Stimulated activated CD4-positive, alpha-beta T cell treated with anti-CD3 and anti-CD28 coated beads, Interleukin-1b, Interleukin-23, amount 100 ng/mL, for 48 hours (primary cell): ENCODE data around the gene ZNF230.

Source experiments
- DNase-seq: peaks from one replicate; pipeline ENCODE4 v3.0.0-alpha.2; 2020

ZNF230 gene

DNA sequence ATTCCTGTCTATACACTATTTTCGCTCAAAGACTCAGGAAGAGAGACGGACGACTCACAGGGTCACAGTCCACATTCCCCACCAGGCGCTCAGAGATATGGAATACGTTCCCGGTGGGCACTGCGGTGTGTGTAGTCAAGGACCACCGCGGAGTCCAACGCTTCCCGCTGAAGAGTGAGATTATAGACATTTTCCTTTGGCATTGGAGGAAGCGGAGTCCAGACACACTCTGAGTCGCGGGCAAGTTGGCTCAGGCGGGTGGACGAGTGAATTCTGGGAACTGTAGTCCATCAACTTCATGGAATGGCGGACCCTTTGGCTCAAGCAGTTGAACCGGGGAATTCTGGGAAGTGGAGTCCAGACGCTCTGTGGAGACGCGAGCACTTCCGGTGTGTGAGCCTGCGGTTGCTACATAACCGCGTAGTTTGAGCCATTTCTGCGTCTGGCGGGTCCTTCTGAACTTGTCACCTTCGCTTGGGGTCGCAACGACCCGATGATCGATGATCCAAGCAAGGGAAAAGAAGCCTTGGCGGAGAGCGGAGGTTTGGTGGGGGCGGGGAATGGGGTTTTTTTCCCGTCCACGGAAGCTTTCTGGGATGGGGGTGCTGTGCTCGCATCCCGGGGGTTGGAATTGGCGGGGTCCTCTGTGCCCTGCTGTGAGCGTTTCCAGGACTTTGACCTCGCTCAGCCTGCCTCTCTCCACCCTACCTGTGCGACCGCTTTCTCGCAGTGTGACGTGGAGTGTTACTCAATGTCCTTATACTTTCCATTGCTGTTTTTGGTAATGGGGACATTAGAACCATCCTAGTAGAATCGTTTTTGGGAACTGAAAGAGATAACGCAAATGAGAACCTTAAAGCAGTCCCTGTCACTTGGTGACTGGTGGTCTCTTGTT, at the start of gene ZNF230:
Gene ZNF230, plus strand, starts transcription at position 392 of the 895 bp plus-strand sequence. CDS start 4,122 bp downstream, outside the sequence.
- peak; percentile 87 for DNase-seq

- DNase-seq: no peak
Observed at GRCh38 chr19:43956827-43957226, 45.9 kb upstream of the ZNF230 start.

DNA sequence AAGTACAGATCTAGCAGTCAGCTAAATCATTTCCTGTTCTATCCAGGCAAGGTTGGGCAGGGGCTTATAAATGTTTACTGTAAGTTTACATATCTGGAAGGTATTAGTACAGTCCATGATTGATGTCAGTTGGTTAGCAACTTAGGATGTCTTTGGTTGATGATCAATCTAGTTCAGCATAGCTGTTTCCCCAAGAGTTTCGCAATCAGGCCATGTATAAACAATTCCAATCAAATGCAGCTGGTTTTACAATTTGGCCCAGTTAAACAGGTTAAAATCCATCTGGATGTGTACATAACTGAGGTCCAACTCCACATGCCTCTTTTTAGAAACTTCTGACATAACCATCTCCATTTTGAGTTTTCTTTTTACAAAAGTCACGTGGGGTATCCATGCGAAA, 44.9 kb upstream of the ZNF230 start:
- DNase-seq: no peak

DNA sequence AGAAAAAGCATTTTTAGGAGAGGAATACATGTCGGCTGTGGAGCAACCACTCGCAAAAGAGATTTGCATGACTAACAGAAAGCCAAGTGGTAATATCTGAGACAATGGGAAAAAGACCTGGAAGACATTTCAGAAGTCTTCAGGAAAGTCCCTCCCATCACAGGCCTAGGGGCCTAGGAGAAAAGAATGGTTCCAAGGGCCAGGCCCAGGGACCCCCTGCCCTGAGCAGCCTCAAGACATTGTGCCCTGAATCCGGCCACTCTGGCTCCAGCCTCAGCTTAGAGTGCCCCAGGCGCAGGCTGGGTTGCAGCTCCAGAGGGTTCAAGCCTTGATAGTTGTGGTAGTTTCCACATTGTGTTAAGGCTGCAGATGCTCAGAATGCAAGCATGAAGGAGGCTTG, 42.3 kb upstream of the ZNF230 start:
- no peak for DNase-seq

DNA sequence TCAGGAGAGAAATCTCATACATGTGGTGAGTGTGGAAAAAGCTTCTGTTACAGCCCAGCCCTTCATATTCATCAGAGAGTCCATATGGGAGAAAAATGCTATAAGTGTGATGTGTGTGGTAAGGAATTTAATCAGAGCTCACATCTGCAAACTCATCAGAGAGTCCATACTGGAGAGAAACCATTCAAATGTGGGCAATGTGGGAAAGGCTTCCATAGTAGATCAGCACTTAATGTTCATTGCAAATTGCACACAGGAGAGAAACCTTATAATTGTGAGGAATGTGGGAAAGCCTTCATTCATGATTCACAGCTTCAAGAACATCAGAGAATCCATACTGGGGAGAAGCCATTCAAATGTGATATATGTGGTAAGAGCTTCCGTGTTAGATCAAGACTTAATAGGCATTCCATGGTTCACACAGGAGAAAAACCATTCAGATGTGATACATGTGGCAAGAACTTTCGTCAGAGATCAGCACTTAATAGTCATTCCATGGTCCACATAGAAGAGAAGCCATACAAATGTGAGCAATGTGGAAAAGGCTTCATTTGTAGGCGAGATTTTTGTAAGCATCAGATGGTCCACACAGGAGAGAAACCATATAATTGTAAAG, 36.6 kb upstream of the ZNF230 start:
- DNase-seq: no peak

GRCh38 chr19:43976732-43977131, 26.0 kb upstream of the ZNF230 start:
- no peak for DNase-seq

DNA sequence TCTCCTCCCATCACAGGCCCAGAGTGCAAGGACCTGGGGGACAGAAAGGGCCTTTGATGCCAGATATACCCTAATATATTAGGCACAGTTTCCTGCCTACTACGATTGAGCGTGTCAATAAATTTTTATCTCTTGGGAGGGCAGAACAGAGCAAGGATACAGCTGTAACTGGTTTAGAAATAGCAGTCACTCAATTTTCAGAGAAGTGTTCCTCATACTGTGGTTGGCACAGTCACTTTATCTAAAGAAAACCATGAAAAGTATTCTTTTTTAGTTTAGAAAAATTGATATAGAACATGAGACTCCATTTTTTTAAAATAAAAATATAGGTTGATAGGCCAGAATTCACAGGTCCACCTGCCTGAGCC, 19.2 kb upstream of the ZNF230 start:
- no peak for DNase-seq

GRCh38 chr19:43983912-43984686, 18.7 kb upstream of the ZNF230 start, which contains the start of gene ZNF155:
Gene ZNF155 (plus strand): TSS chr19:43984188. CDS start chr19:43988544, 4,356 bp downstream.
- DNase-seq: peak; percentile 75

GRCh38 chr19:43984687-43985000, 18.1 kb upstream of the ZNF230 start:
- DNase-seq: no peak

DNA sequence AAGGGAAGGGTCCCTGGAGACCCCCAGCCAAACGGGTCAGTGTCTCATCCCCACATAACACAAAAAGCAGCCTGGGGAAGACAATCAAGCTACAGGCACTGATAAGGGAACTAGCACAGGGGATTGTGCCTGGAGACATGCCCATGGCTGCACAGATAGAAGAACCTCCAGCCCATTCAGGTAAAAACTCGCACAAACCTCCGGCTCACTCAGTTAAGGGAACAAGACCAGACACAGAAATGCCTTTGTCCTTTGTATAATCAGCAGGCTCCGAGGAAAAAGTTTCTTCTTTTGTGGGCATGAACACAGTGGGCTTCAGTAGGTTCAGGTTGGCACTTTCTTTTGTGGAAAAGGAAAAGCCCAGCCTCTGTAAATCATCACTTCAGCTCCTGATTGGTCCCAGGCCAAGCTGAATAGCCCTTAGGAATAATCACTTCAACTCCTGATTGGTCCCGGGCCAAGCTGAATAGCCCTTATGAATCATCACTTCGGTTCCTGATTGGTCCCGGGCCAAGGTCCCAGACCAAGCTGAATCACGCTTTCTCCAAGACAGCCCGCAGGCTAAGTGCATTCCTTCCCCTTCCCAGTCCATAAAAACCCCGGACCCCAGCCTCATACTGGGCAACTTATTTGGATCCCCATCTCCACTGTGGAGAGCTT, 5.0 kb upstream of the ZNF230 start:
- no peak for DNase-seq

DNA sequence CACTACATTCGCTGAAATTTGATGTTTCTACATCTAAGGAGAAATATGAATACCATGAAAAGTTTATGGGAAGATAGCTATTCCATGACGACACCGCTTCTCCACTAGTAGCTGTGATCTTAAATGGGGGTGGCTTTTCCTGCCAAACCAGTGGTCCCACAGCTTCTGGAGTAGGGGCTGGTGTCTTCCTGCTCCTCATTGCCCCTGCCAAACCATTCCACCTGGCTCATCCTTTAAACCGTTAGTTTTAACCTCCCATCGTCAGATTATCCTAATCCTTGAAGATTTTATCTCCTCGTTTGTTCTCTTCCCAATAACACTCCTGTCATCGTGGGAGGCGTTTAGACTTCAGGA, 568 bp upstream of the ZNF230 start:
- no peak for DNase-seq

DNA sequence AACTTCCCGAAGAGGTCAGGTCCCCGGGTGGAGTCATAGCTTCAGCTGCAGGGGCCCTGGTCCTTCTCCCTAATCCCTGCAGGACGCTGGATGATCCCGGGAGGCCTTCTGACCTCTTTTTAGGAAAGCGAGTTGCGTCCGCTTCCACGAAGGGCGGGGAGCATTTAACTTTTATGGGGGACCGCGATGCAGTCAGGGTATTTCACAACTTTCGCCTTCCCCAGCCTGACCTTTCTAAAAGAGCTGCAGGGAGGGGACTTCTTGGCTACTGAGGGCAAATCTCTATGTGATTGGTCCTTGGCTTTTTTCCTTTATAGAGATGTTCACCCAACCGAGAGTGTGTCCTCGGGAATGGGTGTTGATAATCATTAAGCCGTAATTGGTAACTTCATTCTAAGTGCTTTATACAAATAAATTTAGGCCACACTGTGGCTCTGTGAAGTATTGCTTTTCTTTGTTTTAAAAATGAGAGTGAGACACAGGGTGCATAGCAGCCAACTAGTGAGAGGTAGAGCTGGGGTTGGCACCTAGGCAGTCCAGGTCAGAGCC, 778 bp downstream of the ZNF230 start:
- DNase-seq: no peak

GRCh38 chr19:44005973-44006372, 3.2 kb downstream of the ZNF230 start:
- DNase-seq: no peak

DNA sequence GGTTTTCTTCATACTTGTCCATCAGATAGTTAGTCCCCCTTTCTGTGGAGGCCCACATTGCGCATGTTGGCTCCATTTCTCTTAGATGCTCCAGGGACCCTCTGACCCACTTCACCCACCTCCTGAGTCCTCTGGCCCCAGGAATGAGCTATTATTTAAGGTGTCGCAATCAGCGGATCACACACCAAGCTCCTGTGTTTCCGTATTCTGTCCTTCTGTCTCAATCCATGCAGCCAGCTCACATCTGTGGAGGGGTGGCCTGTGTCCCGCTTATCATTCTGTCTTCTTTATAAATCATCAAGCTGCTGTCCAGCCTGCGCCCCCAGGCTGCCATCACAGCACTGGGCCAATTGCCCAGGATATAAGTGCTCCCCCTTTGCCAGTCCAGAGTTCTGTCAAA, 4.7 kb downstream of the ZNF230 start:
- DNase-seq: no peak

- DNase-seq: no peak
Observed at GRCh38 chr19:44010468-44010867, 7.7 kb downstream of the ZNF230 start.

GRCh38 chr19:44019498-44019897, 16.7 kb downstream of the ZNF230 start:
- DNase-seq: no peak

DNA sequence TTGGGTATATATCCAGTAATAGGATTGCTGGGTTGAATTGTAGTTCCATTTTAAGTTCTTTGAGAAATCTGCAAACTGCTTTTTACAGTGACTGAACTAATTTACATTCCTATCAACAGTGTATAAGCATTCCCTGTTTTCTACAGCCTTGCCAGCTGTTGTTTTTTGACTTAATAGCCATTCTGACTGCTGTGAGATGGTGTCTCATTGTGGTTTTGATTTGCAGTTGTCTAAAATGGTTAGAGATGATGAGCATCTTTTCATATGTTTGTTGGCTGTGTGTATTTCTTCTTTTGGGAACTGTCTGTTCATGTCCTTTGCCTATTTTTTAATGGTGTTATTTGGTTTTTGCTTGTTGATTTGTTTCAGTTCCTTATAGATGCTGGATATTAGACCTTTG, 18.5 kb downstream of the ZNF230 start:
- DNase-seq: no peak

DNA sequence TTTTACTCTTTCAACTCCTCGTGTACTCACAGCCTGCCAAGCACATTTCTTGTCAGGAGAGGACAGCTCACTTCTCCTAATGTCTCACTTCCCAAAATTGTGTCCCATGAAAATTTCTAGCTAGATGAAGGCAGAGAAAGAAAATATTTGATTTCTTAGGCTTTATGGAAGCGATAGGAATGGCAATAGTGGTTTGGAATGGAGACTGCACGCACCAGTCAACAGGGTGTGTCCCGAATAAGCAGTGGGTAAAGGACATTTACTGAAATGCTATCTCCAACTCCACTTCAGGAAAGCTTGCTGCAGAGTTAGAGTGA, 22.1 kb downstream of the ZNF230 start:
- no peak for DNase-seq

DNA sequence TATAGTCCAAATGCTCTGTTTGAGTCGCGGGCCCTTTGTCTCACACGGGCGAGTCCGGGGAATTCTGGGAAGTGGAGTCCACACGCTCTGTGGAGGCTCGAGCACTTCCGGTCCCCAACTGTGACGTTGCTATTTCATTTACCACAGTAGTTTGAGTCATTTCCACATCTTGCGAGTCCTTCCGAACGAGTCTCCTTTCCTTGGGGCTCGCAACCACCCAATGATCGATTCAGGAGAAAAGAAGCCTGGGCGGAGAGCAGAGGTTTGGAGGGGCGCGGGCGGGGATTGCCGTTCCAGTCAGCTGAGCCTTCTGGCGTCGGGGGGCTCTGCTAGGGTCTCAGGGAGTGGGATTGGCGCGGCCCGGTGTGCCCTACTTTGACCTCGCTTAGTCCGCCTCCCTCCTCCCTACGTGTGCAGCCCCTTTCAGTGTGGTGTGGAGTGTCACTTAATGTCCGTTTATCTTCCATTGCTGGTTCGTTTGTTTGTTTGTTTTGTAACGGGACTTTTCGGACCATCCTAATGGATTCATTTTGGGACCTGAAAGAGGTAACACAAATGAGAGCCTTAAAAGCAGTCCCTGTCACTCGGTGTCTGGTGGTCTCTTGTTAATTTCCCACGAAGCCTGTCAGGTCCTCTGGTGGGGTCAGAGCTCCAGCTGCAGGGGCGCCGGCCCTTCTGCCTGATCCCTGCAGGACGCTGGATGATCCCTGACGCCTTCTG, 22.6 kb downstream of the ZNF230 start, which contains the start of gene ZNF222:
Gene ZNF222, plus strand, starts transcription at position 163 of the 720 bp plus-strand sequence. Its CDS starts 58 bp downstream, at position 221.
- DNase-seq: peak; percentile 80

- DNase-seq: no peak
Observed at GRCh38 chr19:44026622-44027021, 23.9 kb downstream of the ZNF230 start.

DNA sequence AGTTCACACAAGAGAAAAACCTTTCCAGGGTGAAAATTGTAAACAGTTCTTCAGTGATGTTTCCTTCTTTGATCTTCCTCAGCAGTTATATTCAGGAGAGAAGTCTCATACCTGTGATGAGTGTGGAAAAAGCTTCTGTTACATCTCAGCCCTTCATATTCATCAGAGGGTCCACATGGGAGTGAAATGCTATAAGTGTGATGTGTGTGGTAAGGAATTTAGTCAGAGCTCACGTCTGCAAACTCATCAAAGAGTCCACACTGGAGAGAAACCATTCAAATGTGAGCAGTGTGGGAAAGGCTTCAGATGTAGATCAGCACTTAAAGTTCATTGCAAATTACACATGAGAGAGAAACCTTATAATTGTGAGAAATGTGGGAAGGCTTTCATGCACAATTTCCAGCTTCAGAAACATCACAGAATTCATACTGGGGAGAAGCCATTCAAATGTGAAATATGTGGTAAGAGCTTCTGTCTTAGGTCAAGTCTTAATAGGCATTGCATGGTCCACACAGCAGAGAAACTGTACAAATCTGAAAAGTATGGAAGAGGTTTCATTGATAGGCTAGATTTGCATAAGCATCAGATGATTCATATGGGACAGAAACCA, 29.3 kb downstream of the ZNF230 start:
- DNase-seq: no peak

GRCh38 chr19:44042147-44042546, 39.4 kb downstream of the ZNF230 start:
- DNase-seq: no peak
